ENCODE measurements around the gene FBRSL1. TPM values are rescaled to one million over a fixed set of nuclear protein-coding genes. Genes with fewer than 3 reads are reported as not detected.

Gene FBRSL1
- total and polyA plus RNA-seq, 8 donors = 31.1 to 62.5 (median 44.2) TPM

GRCh38 chr12:132514216-132514820 lies 24.4 kb downstream of the FBRSL1 start:
- no peaks in the 10 kb centered on the region for H3K9me3 ChIP-seq
- H3K36me3 ChIP-seq = peaks cover 0 to 15% (median 0%) of the 10 kb centered on the region in 3 donors
- H3K4me1 ChIP-seq = peaks cover 42 to 43% (median 42%) of the 10 kb centered on the region in 3 donors
- intact Hi-C loops (cut with DNase I) = no loop called here
- no peak overlapping the region for H3K4me3 ChIP-seq
- H3K27ac ChIP-seq = peak overlapping the region; percentile 10 to 71 (median 58)
- 39 to 47% methylated on average over 17 of the region's 17 CpGs for WGBS, 2 donors
- FAIRE-seq (no peak), ATAC-seq (peak; percentile 47 to 64 (median 56)), DNase-seq (peak in 3 of 6 donors; percentile 60 to 71 (median 66))
- H3K27me3 ChIP-seq = no peaks in the 10 kb centered on the region
- TF ChIP-seq CTCF (IDR thresholded peaks at IDR 0.05) = no peak

GRCh38 chr12:132514838-132515237 lies 24.9 kb downstream of the FBRSL1 start:
- Histone ChIP-seq H3K27me3 (no peaks in the 10 kb centered on the region), H3K27ac (peak overlapping the region; percentile 10 to 71 (median 58)), H3K36me3 (peaks cover 0 to 10% (median 0%) of the 10 kb centered on the region in 3 donors), H3K4me3 (no peak overlapping the region), H3K9me3 (no peaks in the 10 kb centered on the region), H3K4me1 (peaks cover 42 to 43% (median 42%) of the 10 kb centered on the region in 3 donors)
- intact Hi-C loops (cut with DNase I) = no loop called here
- WGBS, 2 donors = 29 to 33% methylated on average over 5 of the region's 5 CpGs
- TF ChIP-seq CTCF (IDR thresholded peaks at IDR 0.05) = no peak
- peak in 4 of 6 donors; percentile 62 to 80 (median 73) for DNase-seq
- no peak for FAIRE-seq
- peak; percentile 23 to 59 (median 41) for ATAC-seq

GRCh38 chr12:132516095-132517012 lies 26.4 kb downstream of the FBRSL1 start:
- Histone ChIP-seq H3K9me3 (no peaks in the 10 kb centered on the region), H3K27me3 (no peaks in the 10 kb centered on the region), H3K36me3 (no peaks in the 10 kb centered on the region), H3K4me3 (no peak overlapping the region), H3K4me1 (peaks cover 42 to 43% (median 42%) of the 10 kb centered on the region in 3 donors), H3K27ac (peak overlapping the region; percentile 82 to 88 (median 84))
- WGBS, 2 donors = 69 to 76% methylated on average over 18 of the region's 18 CpGs
- FAIRE-seq (no peak), DNase-seq (no peak), ATAC-seq (no peak)
- no peak for TF ChIP-seq CTCF (IDR thresholded peaks at IDR 0.05)
- intact Hi-C loops (cut with DNase I) = no loop called here

- 11 to 17% methylated on average over 19 of the region's 19 CpGs for WGBS, 2 donors
- Histone ChIP-seq H3K36me3 (no peaks in the 10 kb centered on the region), H3K27ac (peak overlapping the region; percentile 82 to 88 (median 84)), H3K4me1 (peaks cover 42 to 43% (median 42%) of the 10 kb centered on the region in 3 donors), H3K9me3 (no peaks in the 10 kb centered on the region), H3K4me3 (no peak overlapping the region), H3K27me3 (no peaks in the 10 kb centered on the region)
- peak in 4 of 6 donors; percentile 63 to 75 (median 68) for DNase-seq
- no peak for FAIRE-seq
- ATAC-seq = peak; percentile 70 to 78 (median 76)
- intact Hi-C loops (cut with DNase I) = no loop called here
- TF ChIP-seq CTCF (IDR thresholded peaks at IDR 0.05) = no peak
Observed at GRCh38 chr12:132517013-132517739, 27.2 kb downstream of the FBRSL1 start.

Data from pancreas (tissue), 10 donors.